Measurements from ENCODE around the gene SP140L.
A peak's percentile ranks its signal among the peaks of the same experiment; 100 is the strongest.

SP140L gene

DNA sequence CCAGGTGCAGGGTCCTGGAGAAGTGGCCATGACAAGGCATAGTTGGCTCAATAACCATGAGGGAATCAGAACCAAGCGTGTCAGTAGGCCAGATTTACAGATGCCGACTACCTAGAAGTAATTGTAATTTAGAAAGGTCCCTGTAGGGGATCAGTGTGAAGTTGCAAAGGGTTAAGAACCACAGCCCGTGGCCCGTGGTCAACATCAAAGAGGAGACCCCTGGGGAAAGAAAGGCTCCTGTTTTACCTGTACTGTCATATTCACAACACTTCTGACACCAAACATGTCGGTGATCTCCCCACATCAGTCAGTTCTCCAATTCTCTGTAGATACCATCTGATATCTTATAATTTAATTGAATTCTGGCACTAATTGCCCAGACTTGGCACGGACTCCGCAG lies 120.0 kb downstream of the SP140L start:
- peak overlapping the region; percentile 90 for H3K27ac Mint-ChIP-seq
- no peaks in the 10 kb centered on the region for H3K9me3 Mint-ChIP-seq
- H3K4me3 Mint-ChIP-seq, result no peak overlapping the region
- H3K4me1 Mint-ChIP-seq, result peaks cover 78% of the 10 kb centered on the region
- no peaks in the 10 kb centered on the region for H3K27me3 Mint-ChIP-seq
- peaks cover 52% of the 10 kb centered on the region for H3K36me3 Mint-ChIP-seq

DNA sequence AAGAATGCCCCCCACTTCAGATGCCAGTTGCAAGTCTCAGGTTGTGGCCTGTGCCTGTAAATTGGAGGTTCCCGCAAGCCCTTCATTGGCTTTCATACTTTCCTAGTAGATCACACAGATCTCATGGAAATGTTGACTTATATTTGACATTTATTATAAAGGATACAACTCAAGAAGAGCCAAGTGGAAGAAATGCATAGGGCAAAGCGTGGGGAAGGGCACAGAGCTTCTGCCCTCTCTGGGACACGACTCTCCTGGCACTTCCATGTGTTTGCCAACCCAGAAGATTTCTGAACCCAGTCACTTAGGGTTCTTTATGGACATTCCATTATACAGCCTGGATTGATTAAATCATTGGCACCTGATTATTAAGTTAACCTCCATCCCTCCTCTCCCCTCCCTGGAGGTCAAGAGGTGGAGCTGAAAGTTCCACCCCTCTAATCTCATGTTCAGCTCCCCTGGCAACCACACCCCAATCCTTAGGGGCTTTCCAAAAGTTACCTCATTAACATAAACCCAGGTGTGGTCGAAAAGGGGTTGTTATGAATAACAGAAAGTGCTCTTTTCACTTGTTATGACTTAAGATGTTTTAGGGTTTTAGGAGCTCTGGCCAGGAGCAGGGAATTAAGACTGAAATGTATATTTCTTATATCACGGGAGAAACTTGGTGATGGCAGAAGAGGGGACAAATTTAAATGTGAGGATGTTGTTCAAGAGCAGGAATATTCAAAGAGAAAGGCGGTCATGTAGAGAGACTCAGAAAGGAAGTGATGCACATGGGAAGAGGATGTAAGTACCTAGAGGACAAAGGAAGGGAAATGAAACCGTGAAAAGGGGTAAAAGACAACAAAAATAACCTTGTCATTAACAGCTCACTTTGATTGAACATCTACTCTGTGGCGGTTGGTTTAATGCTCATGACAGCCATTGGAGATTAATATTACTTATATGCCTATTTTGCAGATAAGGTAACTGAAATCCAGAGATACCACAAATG lies 120.8 kb downstream of the SP140L start:
- Mint-ChIP-seq H3K4me3 (peak overlapping the region; percentile 78), H3K27ac (peak overlapping the region; percentile 93), H3K4me1 (peaks cover 74% of the 10 kb centered on the region), H3K9me3 (no peaks in the 10 kb centered on the region), H3K36me3 (peaks cover 54% of the 10 kb centered on the region), H3K27me3 (no peaks in the 10 kb centered on the region)

DNA sequence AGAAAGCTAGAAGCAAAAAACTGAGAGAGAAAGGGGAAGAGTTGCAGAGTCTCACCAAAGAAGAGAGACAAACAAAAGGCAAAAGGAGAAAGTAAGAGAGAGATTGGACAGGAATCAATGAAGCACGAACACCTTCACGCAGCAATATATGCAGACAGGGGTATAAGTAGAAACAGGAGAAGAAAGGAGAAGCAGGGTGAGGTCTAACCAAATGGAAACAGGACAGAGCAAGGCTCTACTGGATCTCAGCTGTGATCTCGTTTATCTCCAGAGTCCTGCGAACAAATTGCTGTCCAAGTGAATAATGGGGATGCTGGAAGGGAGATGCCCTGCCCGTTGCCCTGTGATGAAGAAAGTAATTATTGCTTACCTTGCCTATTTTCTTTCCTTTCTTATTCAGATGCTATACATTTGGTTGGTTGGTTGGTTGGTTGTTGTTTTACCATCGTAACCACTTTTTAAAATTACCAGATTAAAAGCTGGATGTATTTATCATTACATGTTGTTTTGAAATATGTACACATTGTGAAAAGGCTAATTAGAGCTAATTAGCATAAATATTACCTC lies 123.0 kb downstream of the SP140L start:
- Mint-ChIP-seq H3K4me1 (peaks cover 81% of the 10 kb centered on the region), H3K9me3 (no peaks in the 10 kb centered on the region), H3K36me3 (peaks cover 63% of the 10 kb centered on the region), H3K27me3 (no peaks in the 10 kb centered on the region), H3K27ac (no peak overlapping the region), H3K4me3 (no peak overlapping the region)

DNA sequence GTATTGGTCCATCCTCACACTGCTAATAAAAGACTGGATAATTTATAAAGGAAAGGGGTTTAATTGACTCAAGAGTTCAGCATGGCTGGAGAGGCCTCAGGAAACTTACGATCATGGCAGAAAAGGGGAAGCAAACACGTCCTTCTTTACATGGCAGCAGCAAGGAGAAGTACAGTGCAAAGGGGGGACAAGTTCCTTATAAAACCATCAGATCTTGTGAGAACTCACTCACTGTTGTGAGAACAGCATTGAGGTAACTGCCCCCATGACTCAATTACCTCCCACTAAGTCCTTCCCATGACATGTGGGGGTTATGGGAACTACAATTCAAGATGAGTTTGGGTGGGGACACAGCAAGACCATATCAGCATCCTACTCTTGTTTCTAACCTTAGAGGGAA lies 126.0 kb downstream of the SP140L start:
- Mint-ChIP-seq H3K9me3 (peaks cover 8% of the 10 kb centered on the region), H3K36me3 (peaks cover 63% of the 10 kb centered on the region), H3K27me3 (no peaks in the 10 kb centered on the region), H3K4me1 (peaks cover 84% of the 10 kb centered on the region), H3K4me3 (no peak overlapping the region), H3K27ac (peak overlapping the region; percentile 42)

All from activated naive CD4-positive, alpha-beta T cell treated with anti-CD3 and anti-CD28 coated beads, Interleukin-2, amount 50 U/mL, for 24 hours (primary cell).